HepG2 (cell line): Measurements from ENCODE around the gene CDK11B. TPM values are rescaled to one million over a fixed set of nuclear protein-coding genes. Genes with fewer than 3 reads are reported as not detected.

ENCODE experiments used
- CTCF ChIP-seq: sonication (generic); formaldehyde crosslinking; IDR thresholded peaks from 2 replicates; pipeline ENCODE4 v1.5.0; 2020; ENCODE audit warnings: mild to moderate bottlenecking, missing genetic modification reagents, moderate library complexity
- FOXK2 ChIP-seq: fragments of 450-650 bp; IDR thresholded peaks from 2 replicates; pipeline ENCODE4 v1.6.1; 2016
- SKIL ChIP-seq: sonication (generic); formaldehyde crosslinking; IDR thresholded peaks from 2 replicates; pipeline ENCODE4 v1.8.0; 2022; ENCODE audit warnings: missing genetic modification reagents, mild to moderate bottlenecking, moderate library complexity, borderline replicate concordance
- YEATS4 ChIP-seq: sonication (generic); formaldehyde crosslinking; IDR thresholded peaks from 2 replicates; pipeline ENCODE4 v1.4.0; 2020; ENCODE audit warnings: missing genetic modification reagents, borderline replicate concordance
- ZNF230 ChIP-seq: sonication (generic); formaldehyde crosslinking; IDR thresholded peaks from 2 replicates; pipeline ENCODE4 v1.4.0; 2020; ENCODE audit warnings: mild to moderate bottlenecking, missing genetic modification reagents
- polyA plus RNA-seq, 8 experiments: library from polyadenylated mRNA; depleted of rRNA in 3 of 8; stranded (reverse) in 7 of 8; unstranded in 1 of 8; fragments of >200 nt; fragmentation: Illumina TruSeq in 4 of 8; extraction: Trizol in 4 of 8; gene quantifications; 2 replicates each; pipeline versions ENCODE4 v1.2.1 to v1.2.3, GENCODE V29; 2011 to 2016; ENCODE audit warnings: low read depth in 4 of 8, missing spikeins in 1 of 8, mixed read lengths in 1 of 8; ENCODE audit not compliant: insufficient read depth in 1 of 8
- total RNA-seq, 5 experiments: library from RNA; depleted of rRNA; stranded (reverse); fragments of >200 nt; fragmentation: Illumina TruSeq; extraction: Trizol; gene quantifications; 2 replicates each; pipeline ENCODE4 v1.2.3, GENCODE V29; 2016; ENCODE audit warnings: low read depth in 1 of 5
- TF ChIP-seq, protein P1 (sequence below): sonication (generic); formaldehyde crosslinking; IDR thresholded peaks from 2 replicates; pipeline ENCODE4 v1.5.0; 2020; ENCODE audit warnings: mild to moderate bottlenecking, missing genetic modification reagents

CDK11B gene
- total and polyA plus RNA-seq, 2 of the 13 experiments (the other 11 are each of a cell fraction or from before 2014, with no cell fraction given), result 3.6 to 15.1 TPM

DNA sequence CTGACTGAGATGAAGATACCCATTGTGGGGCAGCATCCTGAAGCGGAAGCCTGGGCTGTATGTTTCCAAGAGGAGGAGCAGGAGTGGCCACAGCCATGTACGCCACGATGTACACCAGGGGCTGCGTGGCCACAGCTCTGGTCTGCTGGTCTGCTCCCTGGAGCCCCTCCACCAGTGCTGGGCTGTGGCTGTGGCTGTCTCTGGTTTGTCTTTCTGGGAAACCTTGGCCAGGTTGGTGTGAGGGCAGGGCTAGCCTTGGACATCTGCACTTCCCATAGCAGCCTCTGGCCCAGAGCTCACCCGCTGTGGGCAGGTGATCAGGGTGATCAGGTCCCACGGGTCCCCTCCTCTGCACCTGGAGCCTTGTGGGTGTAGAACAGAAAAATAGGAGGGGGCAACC lies 40.9 kb downstream of the CDK11B start (continued):
- TF ChIP-seq SKIL (CRISPR knock-in tag) (no peak), FOXK2 (no peak), CTCF (CRISPR knock-in tag) (no peak), ZNF230 (no peak), YEATS4 (no peak)
- TF ChIP-seq, protein P1, sequence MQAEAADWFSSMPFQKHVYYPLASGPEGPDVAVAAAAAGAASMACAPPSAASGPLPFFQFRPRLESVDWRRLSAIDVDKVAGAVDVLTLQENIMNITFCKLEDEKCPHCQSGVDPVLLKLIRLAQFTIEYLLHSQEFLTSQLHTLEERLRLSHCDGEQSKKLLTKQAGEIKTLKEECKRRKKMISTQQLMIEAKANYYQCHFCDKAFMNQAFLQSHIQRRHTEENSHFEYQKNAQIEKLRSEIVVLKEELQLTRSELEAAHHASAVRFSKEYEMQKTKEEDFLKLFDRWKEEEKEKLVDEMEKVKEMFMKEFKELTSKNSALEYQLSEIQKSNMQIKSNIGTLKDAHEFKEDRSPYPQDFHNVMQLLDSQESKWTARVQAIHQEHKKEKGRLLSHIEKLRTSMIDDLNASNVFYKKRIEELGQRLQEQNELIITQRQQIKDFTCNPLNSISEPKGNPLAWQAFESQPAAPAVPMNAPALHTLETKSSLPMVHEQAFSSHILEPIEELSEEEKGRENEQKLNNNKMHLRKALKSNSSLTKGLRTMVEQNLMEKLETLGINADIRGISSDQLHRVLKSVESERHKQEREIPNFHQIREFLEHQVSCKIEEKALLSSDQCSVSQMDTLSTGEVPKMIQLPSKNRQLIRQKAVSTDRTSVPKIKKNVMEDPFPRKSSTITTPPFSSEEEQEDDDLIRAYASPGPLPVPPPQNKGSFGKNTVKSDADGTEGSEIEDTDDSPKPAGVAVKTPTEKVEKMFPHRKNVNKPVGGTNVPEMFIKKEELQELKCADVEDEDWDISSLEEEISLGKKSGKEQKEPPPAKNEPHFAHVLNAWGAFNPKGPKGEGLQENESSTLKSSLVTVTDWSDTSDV (CRISPR knock-in tag), result no peak
